Measurements from ENCODE around the gene TECTA. TPM values are rescaled to one million over a fixed set of nuclear protein-coding genes. Genes with fewer than 3 reads are reported as not detected.

The TECTA gene
- total and polyA plus RNA-seq, 2 of the 8 experiments (the other 6 are each of a cell fraction or from before 2014, with no cell fraction given), result 0.59 to 1.0 TPM

DNA sequence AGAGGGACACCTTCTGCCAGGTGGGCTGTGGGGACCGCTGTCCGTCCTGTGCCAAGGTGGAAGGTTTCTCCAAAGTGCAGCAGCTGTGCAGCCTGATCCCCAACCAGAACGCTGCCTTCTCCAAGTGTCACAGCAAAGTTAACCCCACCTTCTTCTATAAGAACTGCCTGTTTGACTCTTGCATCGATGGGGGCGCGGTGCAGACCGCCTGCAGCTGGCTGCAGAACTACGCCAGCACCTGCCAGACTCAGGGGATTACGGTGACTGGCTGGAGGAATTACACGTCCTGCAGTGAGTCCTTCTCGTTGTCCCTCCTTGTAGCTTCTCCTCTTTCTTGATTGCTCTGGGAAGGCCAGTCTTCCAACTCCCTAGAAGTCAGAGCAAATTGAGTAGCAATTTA lies 44.8 kb downstream of the TECTA start:
- no peak overlapping the region for H3K18ac ChIP-seq (ENCODE audit: extremely low read depth, low read length)
- H3K9ac ChIP-seq (replicated peaks in 1 of 4; ENCODE audit: extremely low read depth in 1 of 4, low read depth in 3 of 4, low read length in 3 of 4), result no peak overlapping the region
- H3K79me2 ChIP-seq (ENCODE audit: control insufficient read depth in 1 of 2, insufficient read depth in 2 of 2, low read length in 2 of 2), result no peaks in the 10 kb centered on the region
- no peaks in the 10 kb centered on the region for H3K4me1 ChIP-seq (replicated peaks in 1 of 4; ENCODE audit: control insufficient read depth in 3 of 4, insufficient read depth in 4 of 4, low read length in 3 of 4)
- H3K36me3 ChIP-seq (ENCODE audit: control insufficient read depth in 2 of 4, insufficient read depth in 4 of 4, low read length in 3 of 4), result no peaks in the 10 kb centered on the region
- H4K91ac ChIP-seq (replicated peaks; ENCODE audit: insufficient read length, low read length), result no peak overlapping the region
- H2BK5ac ChIP-seq (ENCODE audit: low read depth, low read length), result no peak overlapping the region
- no peak overlapping the region for H3K23ac ChIP-seq (ENCODE audit: insufficient read length)
- H3K14ac ChIP-seq (ENCODE audit: insufficient read length), result no peak overlapping the region
- H3K4me2 ChIP-seq (ENCODE audit: insufficient read depth in 1 of 2, low read depth in 2 of 2, low read length in 2 of 2), result no peak overlapping the region
- H3K79me1 ChIP-seq (ENCODE audit: low read depth, low read length), result no peaks in the 10 kb centered on the region
- H3K27ac ChIP-seq (ENCODE audit: low read depth, low read length), result no peak overlapping the region
- no peak overlapping the region for H3K56ac ChIP-seq (replicated peaks; ENCODE audit: insufficient read length, low read depth, low read length)
- H3K4me3 ChIP-seq (ENCODE audit: extremely low read depth in 1 of 4, insufficient read depth in 2 of 4, low read depth in 3 of 4, low read length in 4 of 4), result no peak overlapping the region
- no peak overlapping the region for H2AFZ ChIP-seq (ENCODE audit: low read length)
- H4K20me1 ChIP-seq (replicated peaks in 1 of 2; ENCODE audit: control insufficient read depth in 1 of 2, insufficient read depth in 2 of 2, low read length in 2 of 2), result no peaks in the 10 kb centered on the region
- POLR2A ChIA-PET (ENCODE audit: partially characterized antibody), result no interaction called here
- H2BK12ac ChIP-seq (ENCODE audit: low read depth, low read length), result no peak overlapping the region
- no peaks in the 10 kb centered on the region for H3K23me2 ChIP-seq (ENCODE audit: low read depth, low read length)
- DNase-seq (ENCODE audit: low read depth in 1 of 2, low spot score in 2 of 2), result no peak
- 92% methylated on average over 10 of the region's 11 CpGs; no CpG with 5 or more reads in 1 of the 2 experiments for WGBS, 2 experiments (ENCODE audit: extremely low coverage in 1 of 2, insufficient coverage in 1 of 2, insufficient read length in 1 of 2, insufficient replicate concordance in 2 of 2, low coverage in 1 of 2, low lambda C conversion rate in 2 of 2, missing lambda C conversion rate in 1 of 2)
- CTCF ChIA-PET (ENCODE audit: partially characterized antibody), result interaction anchor here (1.4 to 3.5 kb wide), 3 partner anchors 8 to 215 kb away, joined by 3 to 14 read pairs (median 4); no protein-coding TSS in a partner anchor
- no peak overlapping the region for H2AK5ac ChIP-seq (ENCODE audit: low read depth, low read length)
- H2BK15ac ChIP-seq (ENCODE audit: low read length), result no peak overlapping the region
- no peaks in the 10 kb centered on the region for H3K9me3 ChIP-seq (ENCODE audit: insufficient read depth in 2 of 2, low read depth in 1 of 2, low read length in 1 of 2)
- no peaks in the 10 kb centered on the region for H3K27me3 ChIP-seq (replicated peaks in 1 of 4; ENCODE audit: control insufficient read depth in 3 of 4, extremely low read depth in 1 of 4, insufficient read depth in 3 of 4, low read length in 3 of 4)
- FAIRE-seq, result no peak
- H4K5ac ChIP-seq (ENCODE audit: insufficient read length, low read depth, low read length), result no peak overlapping the region
- H3K4ac ChIP-seq (replicated peaks; ENCODE audit: insufficient read length, low read depth, low read length), result no peak overlapping the region
- no peak overlapping the region for H2BK120ac ChIP-seq (replicated peaks; ENCODE audit: low read depth, low read length)
- no peak overlapping the region for H2BK20ac ChIP-seq (ENCODE audit: low read length)
- H4K8ac ChIP-seq (ENCODE audit: extremely low read depth, insufficient read depth, low read length), result no peak overlapping the region
- TF ChIP-seq GABPA (IDR thresholded peaks at IDR 0.05; ENCODE audit: borderline replicate concordance, insufficient read depth, low read length), result no peak
- TF ChIP-seq CREB1 (IDR thresholded peaks at IDR 0.05), result no peak

Data from H1 (cell line).